RCC 7860 (cell line): ENCODE data around the gene KAT8.
A peak's percentile ranks its signal among the peaks of the same experiment; 100 is the strongest.
"Not testable (repeated sequence)": the region's sequence is repeated elsewhere in the genome, so short reads cannot be mapped to it uniquely, and the experiment has no call there.

Experiments
- DNase-seq: peaks from one replicate; pipeline ENCODE4 v3.0.0-alpha.2; 2015; ENCODE audit warnings: low spot score
- FAIRE-seq: peaks from 2 replicates; lab custom pipeline; 2012; peaks lifted over from hg19 to GRCh38; lab: Jason Lieb, UNC

KAT8 gene

GRCh38 chr16:31129568-31130335 lies 12.3 kb downstream of the KAT8 start:
- FAIRE-seq: no peak
- no peak for DNase-seq

GRCh38 chr16:31130336-31130891 lies 12.9 kb downstream of the KAT8 start:
- FAIRE-seq (no peak), DNase-seq (no peak)

DNA sequence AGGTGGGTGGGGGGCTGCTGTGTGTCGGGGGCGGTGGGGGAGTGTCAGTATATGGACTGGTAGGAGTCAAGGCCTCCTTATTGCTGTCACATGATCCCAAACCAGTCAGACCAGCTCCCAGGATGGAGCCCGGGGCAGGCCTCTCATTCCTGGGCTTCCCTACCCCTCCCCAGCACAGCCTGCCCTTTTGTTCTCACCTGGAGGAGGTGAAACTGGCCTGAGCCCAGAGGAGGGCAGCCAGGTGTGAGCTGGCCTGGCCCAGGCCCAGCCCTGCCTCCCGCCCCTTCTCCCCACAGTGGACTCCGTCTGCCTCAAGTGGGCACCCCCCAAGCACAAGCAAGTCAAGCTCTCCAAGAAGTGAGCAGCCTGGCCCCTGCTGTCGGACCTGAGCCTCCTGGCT lies 13.4 kb downstream of the KAT8 start:
- FAIRE-seq (no peak), DNase-seq (no peak)

DNA sequence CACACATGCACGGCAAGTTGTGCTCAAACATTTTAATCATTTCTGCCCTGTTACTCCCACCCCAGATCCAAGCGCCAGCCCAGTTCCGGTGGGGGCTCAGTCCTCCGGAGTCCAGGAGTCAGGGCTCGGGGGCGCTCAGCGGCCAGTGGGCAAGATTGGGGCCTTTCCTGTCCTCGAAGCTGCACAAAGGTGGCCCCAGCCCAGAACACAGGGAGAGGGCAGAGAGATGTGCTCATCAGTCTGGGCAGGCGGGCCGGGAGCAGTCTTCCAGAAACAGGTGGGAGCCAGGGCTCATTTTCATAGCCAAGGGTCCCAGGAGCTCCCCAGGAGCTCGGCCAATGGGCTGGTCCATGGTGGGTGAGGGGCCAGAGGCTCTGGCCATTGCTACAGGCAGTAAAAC lies 14.0 kb downstream of the KAT8 start:
- FAIRE-seq (no peak), DNase-seq (no peak)

DNA sequence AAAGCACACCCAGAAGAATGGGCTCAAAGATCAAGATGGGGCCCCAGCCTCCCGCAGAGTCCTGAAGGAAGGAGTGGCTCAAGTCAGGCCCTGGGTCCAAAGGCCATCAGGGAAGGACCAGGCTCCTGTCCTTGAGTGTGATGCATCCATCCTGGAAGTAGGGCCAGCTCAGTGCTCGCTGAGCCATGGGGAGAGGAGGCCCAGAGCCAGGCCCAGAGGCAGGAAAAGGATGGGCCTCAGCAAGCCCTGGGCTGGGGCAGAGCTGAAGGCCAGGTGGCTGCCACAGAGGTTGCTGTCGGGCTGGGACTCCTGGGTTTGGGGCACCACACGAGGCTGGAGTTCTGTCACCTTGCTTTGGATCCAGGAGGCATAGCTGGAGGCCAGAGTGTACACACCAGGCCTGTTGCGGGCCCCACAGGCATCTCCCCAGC lies 14.4 kb downstream of the KAT8 start:
- DNase-seq (peak; percentile 10), FAIRE-seq (no peak)

DNA sequence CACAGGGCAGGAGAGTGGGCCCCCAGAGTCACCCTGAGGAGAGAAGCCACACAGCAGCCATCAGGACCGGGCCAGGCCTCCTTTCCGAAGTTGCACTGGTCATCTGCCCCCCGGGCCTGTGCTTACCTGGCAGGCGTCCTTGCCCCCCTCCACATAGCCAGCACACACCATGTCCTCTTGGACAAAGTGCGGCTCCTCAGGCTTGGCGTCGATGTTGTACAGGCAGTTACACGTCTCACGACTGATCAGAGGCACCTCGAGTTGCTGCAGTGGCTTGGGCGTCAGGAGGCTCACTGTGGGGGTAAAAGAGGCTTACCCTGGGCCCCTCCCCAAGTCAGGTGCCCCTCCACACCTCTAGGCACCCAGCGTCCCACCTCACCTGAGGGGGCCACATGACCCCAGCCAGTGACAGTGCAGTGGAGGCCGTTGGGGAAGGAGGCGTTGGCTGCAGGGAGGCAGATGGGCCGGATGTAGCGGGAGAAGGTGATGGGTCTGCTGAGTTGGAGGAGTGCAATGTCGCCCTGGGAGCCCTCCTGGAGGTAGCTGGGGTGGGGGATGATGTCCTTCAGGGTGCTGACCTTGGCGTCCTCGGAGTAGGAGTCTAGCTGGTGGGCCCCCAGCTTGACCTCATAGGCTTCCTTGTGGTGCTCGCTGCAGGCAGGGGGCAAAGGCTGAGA lies 15.0 kb downstream of the KAT8 start:
- FAIRE-seq: no peak
- no peak for DNase-seq

GRCh38 chr16:31133046-31133501 lies 15.6 kb downstream of the KAT8 start:
- DNase-seq (no peak), FAIRE-seq (no peak)

- DNase-seq: no peak
- FAIRE-seq: no peak
These were observed 16.7 kb downstream of the KAT8 start for GRCh38 chr16:31134091-31134571.

DNA sequence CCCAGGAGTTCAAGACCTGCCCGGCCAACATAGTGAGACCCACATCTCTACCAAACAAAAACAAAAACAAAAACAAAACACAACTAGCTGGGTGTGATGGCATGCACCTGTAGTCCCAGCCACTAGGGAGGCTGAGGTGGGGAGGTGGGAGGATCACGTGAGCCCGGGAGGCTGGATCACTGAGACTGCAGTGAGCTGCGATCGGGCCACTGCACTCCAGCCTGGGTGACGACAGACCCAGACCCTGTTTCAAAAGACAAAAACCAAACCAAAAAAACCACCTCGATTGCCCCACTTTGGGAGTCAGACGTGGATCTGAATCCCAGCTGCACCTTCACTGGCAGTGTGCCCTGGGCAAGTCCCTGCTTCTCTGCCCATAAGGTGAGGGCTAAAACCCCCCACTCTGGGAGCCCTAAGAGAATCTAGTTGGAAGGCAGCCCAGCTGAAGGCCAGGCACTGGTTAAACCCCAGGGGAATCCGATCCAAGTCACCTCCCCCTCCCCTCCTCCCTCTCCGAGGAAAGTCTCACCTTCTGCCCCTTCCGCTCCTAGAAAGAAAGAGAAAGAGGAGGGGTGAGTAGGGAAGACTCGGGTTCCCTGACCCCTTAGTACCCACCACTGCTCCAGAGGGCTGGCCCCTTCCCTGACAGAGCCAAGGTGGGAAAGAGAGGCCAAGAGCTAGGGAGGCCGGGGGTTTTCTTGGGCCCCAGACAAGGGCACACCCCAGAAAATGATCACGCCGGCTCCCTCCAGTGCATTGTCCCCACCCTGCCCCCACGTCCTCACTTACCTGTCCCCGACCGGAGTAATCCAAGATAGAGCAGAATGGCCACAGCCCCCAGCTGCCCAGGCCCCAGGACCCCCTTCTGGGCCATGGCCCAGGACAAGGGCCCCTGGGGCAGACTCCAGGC lies 17.4 kb downstream of the KAT8 start:
- FAIRE-seq (no peak), DNase-seq (no peak)

DNA sequence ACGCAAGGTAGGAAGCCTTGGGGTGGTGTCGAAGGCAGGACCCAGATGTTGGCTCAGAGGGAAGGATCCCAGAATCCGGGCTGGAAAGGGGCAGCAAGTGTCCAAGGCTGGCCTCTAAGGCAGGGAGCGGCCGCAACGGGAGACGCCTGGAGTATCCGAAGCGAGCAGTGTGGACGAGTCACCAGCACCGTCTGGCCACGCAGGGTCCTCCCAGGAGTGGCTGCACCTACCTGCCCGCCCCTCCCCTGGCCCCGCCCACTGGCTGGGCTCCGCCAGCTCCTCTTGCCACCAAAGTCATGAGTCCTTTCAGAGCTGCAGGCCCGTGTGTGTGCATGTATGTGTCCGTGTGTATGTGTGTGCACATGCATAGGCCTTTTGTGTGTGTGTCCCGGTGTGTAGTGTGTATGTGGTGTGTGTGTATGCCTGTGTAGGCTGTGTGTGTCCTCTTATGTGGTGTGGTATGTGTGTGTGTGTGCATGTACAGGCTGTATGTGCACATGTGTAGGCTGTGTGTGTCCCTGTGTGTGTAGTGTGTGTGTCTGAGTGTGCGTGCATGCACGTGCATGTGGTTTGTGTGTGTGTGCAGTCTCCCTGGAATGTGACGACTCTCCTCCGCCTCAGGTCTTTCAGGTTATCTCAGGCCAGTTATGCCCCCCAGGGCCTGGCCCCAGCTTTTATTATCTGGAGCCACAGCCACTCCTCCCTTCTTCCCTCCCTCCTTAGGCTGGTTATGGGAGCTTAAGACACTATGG lies 18.2 kb downstream of the KAT8 start, which contains the start of gene PRSS8:
Gene PRSS8 (minus strand): TSS at position 193 of the 752 bp plus-strand sequence. CDS start 229 bp downstream, outside the sequence.
- FAIRE-seq (no peak), DNase-seq (no peak)

GRCh38 chr16:31136287-31136662 lies 18.8 kb downstream of the KAT8 start:
- FAIRE-seq (no peak), DNase-seq (no peak)

DNA sequence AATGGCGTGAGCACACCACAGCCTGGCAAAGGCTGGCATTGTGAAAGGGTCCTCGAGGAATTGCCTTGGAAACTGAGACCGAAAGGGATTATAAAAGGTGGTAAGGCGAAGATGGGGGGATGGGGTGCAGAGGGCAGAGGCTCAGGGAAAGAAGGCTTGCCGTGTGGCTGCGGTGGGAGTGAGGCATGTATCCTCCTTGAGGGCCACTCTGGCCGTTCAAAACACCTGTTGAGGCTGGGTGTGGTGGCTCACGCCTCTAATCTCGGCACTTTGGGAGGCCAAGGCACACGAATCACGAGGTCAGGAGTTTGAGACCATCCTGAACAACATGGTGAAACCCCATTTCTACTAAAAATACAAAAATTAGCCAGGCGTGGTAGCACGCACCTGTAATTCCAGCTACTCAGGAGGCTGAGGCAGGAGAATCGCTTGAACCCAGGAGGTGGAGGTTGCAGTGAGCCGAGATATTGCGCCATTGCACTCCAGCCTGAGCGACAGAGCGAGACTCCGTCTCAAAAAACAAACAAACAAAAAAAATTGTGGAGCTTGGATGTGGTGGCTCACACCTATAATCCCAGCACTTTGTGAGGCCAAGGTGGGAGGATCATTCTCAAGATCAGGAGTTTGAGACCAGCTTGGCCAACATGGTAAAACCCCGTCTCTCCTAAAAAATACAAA lies 19.5 kb downstream of the KAT8 start:
- FAIRE-seq, DNase-seq: not testable (repeated sequence)

DNA sequence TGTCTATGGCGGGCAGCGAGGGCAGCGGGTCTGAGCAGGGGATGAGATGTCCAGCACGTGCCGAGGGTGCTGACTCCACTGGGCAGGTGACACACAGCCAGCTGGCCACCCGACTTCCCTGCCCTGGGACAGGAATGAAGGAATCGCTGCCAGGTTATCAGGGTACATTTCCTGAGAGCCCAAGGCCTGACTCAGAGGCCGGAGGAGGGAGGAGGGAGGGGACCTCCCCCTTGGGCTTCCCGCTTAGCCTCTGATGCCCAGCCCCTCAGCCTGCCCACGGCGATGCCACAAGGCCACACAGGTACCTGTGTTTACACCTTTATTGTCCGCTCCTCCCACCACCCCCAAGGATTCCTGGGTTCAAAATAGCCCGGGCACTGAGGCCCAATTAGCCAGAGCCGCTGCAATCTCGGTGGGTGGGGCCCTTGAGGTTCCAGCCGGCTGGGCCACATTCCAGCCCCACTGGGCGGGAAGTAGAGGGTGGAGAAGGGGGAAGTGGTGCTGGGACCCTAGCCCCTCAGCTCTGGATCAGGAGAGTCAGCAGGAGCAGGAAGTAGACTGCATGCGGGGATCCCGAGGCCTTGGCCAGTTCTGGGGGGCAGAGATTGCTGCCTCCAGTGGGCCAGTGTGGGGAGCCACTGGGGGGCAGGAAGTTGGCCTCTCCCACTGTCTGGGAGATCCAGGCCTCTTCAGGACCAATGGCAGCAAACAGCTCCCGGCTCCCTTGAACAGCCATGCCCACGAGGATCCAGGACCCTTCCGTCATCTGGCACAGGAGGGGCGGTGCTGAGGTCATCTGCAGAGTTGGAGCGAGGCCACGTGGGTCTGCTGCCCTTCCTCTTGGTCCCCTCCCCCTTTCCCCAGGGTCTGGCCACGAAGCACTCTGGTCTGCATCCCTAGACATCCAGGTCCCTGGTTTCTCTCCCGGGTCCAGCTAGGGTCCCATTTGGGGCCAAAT lies 21.4 kb downstream of the KAT8 start:
- peak; percentile 89 for DNase-seq
- FAIRE-seq: peak; percentile 72

- not testable (repeated sequence) for DNase-seq, FAIRE-seq
These were observed 23.6 kb downstream of the KAT8 start for GRCh38 chr16:31141071-31141469.

DNA sequence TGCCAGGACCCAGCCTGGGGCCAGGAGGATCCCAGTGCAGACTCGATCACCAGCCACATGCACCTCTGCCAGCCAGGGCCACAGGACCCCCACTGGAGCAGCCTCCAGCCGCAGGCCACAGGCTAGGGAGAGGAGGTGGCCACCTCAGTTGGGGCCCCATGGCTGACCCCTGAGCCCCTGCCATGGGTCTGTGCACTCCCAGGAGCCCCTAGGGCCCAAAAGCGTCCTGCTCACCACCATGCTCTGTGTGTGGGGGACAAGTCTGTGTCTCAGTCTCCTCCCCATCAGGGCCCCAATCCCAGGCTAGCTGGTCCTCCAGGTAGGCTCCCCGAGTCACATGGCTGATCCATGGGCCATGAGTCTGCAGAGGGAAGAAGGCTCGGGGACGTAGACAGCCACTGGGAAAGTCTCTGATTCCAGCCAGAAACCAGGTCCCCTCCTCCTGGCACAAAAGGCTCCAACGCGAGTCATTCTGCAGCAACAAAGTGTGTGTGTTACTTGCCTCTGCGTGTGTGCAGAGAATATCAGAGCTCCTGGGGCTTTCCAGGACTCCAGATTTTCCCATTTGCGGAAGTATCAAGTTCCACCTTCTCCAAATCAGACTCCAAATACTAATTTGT lies 24.1 kb downstream of the KAT8 start:
- FAIRE-seq: no peak
- peak; percentile 27 for DNase-seq

GRCh38 chr16:31142109-31143010 lies 24.9 kb downstream of the KAT8 start:
- FAIRE-seq: peak; percentile 80
- peak; percentile 96 for DNase-seq
